ENCODE measurements around the gene LITAF. TPM values are rescaled to one million over a fixed set of nuclear protein-coding genes. Genes with fewer than 3 reads are reported as not detected.

Gene LITAF
- polyA plus RNA-seq, 1 donor from 2014 or later, result 0.31 TPM

GRCh38 chr16:11497851-11498289, 88.8 kb downstream of the LITAF start:
- H3K4me3 ChIP-seq (ENCODE audit: low read length), result no peak overlapping the region
- no peaks in the 10 kb centered on the region for H3K9me2 ChIP-seq (ENCODE audit: insufficient read depth, low read length)
- H3K27ac ChIP-seq (ENCODE audit: low read length), result no peak overlapping the region
- H4K20me1 ChIP-seq (ENCODE audit: insufficient read depth), result no peaks in the 10 kb centered on the region
- no peaks in the 10 kb centered on the region for H3K27me3 ChIP-seq (ENCODE audit: insufficient read depth, low read depth, low read length)
- no peaks in the 10 kb centered on the region for H3K9me3 ChIP-seq (ENCODE audit: low read length)
- no peaks in the 10 kb centered on the region for H3K79me2 ChIP-seq (replicated peaks; ENCODE audit: insufficient read depth, low read length)
- H3K36me3 ChIP-seq (ENCODE audit: insufficient read depth, low read length), result no peaks in the 10 kb centered on the region
- no peak overlapping the region for H2AFZ ChIP-seq (ENCODE audit: low read depth, low read length)
- H3K4me2 ChIP-seq (ENCODE audit: low read length), result no peak overlapping the region
- H3K9ac ChIP-seq (ENCODE audit: low read length), result no peak overlapping the region
- TF ChIP-seq TAF1 (IDR thresholded peaks at IDR 0.05; ENCODE audit: low read depth), result no peak
- no peak for TF ChIP-seq MXI1 (conservative IDR thresholded peaks at IDR 0.05; ENCODE audit: poor library complexity, severe bottlenecking)
- no peak for TF ChIP-seq SMC3 (conservative IDR thresholded peaks at IDR 0.05; ENCODE audit: poor library complexity)
- no peak for TF ChIP-seq EP300 (conservative IDR thresholded peaks at IDR 0.05; ENCODE audit: poor library complexity, severe bottlenecking)
- TF ChIP-seq, protein P1, sequence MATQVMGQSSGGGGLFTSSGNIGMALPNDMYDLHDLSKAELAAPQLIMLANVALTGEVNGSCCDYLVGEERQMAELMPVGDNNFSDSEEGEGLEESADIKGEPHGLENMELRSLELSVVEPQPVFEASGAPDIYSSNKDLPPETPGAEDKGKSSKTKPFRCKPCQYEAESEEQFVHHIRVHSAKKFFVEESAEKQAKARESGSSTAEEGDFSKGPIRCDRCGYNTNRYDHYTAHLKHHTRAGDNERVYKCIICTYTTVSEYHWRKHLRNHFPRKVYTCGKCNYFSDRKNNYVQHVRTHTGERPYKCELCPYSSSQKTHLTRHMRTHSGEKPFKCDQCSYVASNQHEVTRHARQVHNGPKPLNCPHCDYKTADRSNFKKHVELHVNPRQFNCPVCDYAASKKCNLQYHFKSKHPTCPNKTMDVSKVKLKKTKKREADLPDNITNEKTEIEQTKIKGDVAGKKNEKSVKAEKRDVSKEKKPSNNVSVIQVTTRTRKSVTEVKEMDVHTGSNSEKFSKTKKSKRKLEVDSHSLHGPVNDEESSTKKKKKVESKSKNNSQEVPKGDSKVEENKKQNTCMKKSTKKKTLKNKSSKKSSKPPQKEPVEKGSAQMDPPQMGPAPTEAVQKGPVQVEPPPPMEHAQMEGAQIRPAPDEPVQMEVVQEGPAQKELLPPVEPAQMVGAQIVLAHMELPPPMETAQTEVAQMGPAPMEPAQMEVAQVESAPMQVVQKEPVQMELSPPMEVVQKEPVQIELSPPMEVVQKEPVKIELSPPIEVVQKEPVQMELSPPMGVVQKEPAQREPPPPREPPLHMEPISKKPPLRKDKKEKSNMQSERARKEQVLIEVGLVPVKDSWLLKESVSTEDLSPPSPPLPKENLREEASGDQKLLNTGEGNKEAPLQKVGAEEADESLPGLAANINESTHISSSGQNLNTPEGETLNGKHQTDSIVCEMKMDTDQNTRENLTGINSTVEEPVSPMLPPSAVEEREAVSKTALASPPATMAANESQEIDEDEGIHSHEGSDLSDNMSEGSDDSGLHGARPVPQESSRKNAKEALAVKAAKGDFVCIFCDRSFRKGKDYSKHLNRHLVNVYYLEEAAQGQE (IDR thresholded peaks at IDR 0.05; ENCODE audit: borderline replicate concordance), result no peak
- H3F3A ChIP-seq (ENCODE audit: insufficient read depth, low read length, poor library complexity, severe bottlenecking), result no peaks in the 10 kb centered on the region

Other genes with a start within 250 kb of the LITAF start
- 0.48 and 1.6 TPM in 2 replicates for gene RMI2, start 241.5 kb downstream of the LITAF start, polyA plus RNA-seq
- gene SNN, start 81.5 kb upstream of the LITAF start, polyA plus RNA-seq, result 176 and 211 TPM in 2 replicates
- 10.9 and 18.2 TPM in 2 replicates for gene TXNDC11, start 155.9 kb upstream of the LITAF start, polyA plus RNA-seq
- gene ZC3H7A, start 210.3 kb upstream of the LITAF start, polyA plus RNA-seq, result 53.7 and 67.7 TPM in 2 replicates